Psoas muscle (tissue), 8 donors: ENCODE results near the gene NDUFA8. TPM values are rescaled to one million over a fixed set of nuclear protein-coding genes. Genes with fewer than 3 reads are reported as not detected.
"Not testable (repeated sequence)": the region's sequence is repeated elsewhere in the genome, so short reads cannot be mapped to it uniquely, and the experiment has no call there.

Source experiments
- ATAC-seq, 4 donors: fragments of 200-7000 bp; cut with Tn5 transposase; one replicate each; pipeline ENCODE4 v1.9.1; 2020; ENCODE audit warnings: moderate library complexity in 3 of 4, mild to moderate bottlenecking in 2 of 4
- DNase-seq, 2 donors: peaks; one replicate each; pipeline ENCODE4 v3.0.0-alpha.2; 2020
- H3K27ac ChIP-seq: fragments of 200-600 bp; one replicate; pipeline ENCODE4 v1.8.0; 2022
- H3K27me3 ChIP-seq, 3 donors: fragments of 200-600 bp in 1 of 3; one replicate each; pipeline versions ENCODE4 v1.6.1 to v1.8.0; 2013 to 2022; ENCODE audit warnings: low read length in 2 of 3, mild to moderate bottlenecking in 2 of 3, moderate library complexity in 1 of 3; ENCODE audit not compliant: insufficient read depth in 3 of 3
- H3K36me3 ChIP-seq, 2 donors: fragments of 200-600 bp in 1 of 2; one replicate each; pipeline versions ENCODE4 v1.6.1 to v1.8.0; 2013 to 2022; ENCODE audit warnings: low read depth in 1 of 2, mild to moderate bottlenecking in 1 of 2, moderate library complexity in 1 of 2; ENCODE audit not compliant: insufficient read depth in 1 of 2
- H3K4me1 ChIP-seq: fragments of 200-600 bp; one replicate; pipeline ENCODE4 v1.8.0; 2022
- H3K4me3 ChIP-seq: fragments of 200-600 bp; one replicate; pipeline ENCODE4 v1.8.0; 2022; ENCODE audit warnings: mild to moderate bottlenecking
- H3K9me3 ChIP-seq: fragments of 200-600 bp; one replicate; pipeline ENCODE4 v1.8.0; 2022
- WGBS, 3 donors: extraction: QIAGEN DNeasy Blood & Tissue Kit; methylation state at CpG; one replicate each; pipeline versions ENCODE4 v1.1.6 to v1.1.7; 2013; 5-methylcytosine and 5-hydroxymethylcytosine counted together
- intact Hi-C, 2 donors: fragments of 100-400 bp; cut with DNase I; formaldehyde crosslinking; loops; one replicate each; pipeline versions ENCODE4 v1.11.0 to v1.14.2; 2022
- polyA plus RNA-seq, 3 donors: library from polyadenylated mRNA; stranded (reverse); fragments of 200-250 nt; gene quantifications; one replicate each; pipeline ENCODE4 v1.2.3, GENCODE V29; 2013
- total RNA-seq, 4 donors: library from RNA; stranded (reverse); fragmentation: NEBNext Ultra II Directional in 2 of 4; extraction: Animal tissue kit (Norgen Biotek cat#: 25700) in 2 of 4; gene quantifications; one replicate each; pipeline versions ENCODE4 v1.2.1 to v1.2.4, GENCODE V29; 2021 to 2023
- TF ChIP-seq, protein P1 (sequence below): fragments of 200-600 bp; IDR thresholded peaks from one replicate; pipeline ENCODE4 v1.8.0; 2022; ENCODE audit warnings: antibody characterized with exemption
- donor health status: healthy with polysubstance abuse.
- donor health status: DM: no; HTN: no; CAD: no; lungs with moderate emphysema.
- donor health status: Bipolar disorder and iron deficiency.
- donor health status: healthy.
- donor health status: DM: yes; HTN: yes; CAD: no.
- donor health status: DM: no; HTN: no; CAD: no.
- donor health status: DM: no; HTN: no; CAD: no.
- donor health status: DM: yes; HTN: yes; CAD: no.

Gene NDUFA8
- total and polyA plus RNA-seq, 7 donors, result 78.9 to 257 (median 148) TPM

DNA sequence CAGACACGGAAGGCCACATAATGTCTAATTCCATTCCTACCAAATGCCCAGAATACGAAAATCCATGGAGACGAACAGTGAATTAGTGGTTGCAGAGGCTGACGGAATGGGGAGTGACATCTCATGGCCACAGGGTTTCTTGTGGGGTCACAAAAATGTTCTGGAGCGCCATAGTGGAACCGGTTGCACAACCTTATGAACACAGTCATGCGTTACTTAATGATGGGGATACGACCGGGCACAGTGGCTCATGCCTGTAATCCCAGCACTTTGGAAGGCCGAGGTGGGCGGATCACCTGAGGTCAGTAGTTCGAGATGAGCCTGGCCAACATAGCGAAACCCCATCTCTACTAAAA is 40.4 kb downstream of the NDUFA8 start:
- Histone ChIP-seq H3K4me3 (no peak overlapping the region), H3K27ac (no peak overlapping the region), H3K9me3 (no peaks in the 10 kb centered on the region), H3K4me1 (no peaks in the 10 kb centered on the region), H3K27me3 (no peaks in the 10 kb centered on the region), H3K36me3 (no peaks in the 10 kb centered on the region)
- DNase-seq (no peak), ATAC-seq (peak in 1 of 4 donors; percentile 37)
- TF ChIP-seq, protein P1, sequence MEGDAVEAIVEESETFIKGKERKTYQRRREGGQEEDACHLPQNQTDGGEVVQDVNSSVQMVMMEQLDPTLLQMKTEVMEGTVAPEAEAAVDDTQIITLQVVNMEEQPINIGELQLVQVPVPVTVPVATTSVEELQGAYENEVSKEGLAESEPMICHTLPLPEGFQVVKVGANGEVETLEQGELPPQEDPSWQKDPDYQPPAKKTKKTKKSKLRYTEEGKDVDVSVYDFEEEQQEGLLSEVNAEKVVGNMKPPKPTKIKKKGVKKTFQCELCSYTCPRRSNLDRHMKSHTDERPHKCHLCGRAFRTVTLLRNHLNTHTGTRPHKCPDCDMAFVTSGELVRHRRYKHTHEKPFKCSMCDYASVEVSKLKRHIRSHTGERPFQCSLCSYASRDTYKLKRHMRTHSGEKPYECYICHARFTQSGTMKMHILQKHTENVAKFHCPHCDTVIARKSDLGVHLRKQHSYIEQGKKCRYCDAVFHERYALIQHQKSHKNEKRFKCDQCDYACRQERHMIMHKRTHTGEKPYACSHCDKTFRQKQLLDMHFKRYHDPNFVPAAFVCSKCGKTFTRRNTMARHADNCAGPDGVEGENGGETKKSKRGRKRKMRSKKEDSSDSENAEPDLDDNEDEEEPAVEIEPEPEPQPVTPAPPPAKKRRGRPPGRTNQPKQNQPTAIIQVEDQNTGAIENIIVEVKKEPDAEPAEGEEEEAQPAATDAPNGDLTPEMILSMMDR, result no peak
- 83 to 88% (median 86%) methylated on average over 13 of the region's 13 CpGs for WGBS, 3 donors
- intact Hi-C loops, result no loop called here

DNA sequence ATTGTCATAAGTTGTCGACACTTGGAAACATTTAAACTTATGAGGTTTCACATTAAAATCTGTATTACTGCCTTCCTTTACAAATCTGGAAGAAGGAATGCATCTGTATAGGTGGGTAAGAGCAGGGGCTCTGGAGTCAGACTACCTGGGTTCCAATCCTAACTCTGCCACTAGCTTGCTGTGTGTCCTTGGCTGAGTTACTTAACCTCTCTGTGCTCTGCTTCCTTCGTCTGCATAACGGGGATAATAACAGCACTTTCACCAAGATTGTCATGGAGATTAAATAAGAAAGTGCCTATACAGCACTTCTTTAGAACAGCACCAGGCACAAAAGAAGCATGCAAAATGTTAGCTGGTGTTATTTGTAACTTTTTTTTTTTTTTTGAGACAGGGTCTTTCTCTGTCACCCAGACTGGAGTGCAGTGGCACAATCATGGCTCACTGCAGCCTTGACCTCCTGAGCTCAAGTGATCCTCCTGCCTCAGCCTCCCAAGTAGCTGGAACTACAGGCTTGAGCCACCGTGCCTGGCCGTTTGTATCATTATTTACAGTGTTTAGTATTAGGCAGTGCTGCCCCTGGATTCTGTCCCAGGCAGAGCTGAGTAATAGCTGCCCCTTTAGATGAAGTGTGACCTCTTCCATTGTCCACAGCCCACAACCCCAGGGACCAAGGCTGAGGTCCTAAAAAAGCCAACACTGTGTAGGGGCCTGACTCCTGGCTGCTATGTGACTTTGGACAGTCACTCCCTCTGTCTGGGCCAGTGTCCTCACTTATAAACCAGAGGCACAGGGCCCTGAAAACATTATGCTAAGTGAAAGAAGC is 41.0 kb downstream of the NDUFA8 start:
- Histone ChIP-seq H3K27me3 (no peaks in the 10 kb centered on the region), H3K4me1 (no peaks in the 10 kb centered on the region), H3K4me3 (no peak overlapping the region), H3K27ac (no peak overlapping the region), H3K9me3 (no peaks in the 10 kb centered on the region), H3K36me3 (no peaks in the 10 kb centered on the region)
- ATAC-seq, result no peak
- intact Hi-C loops, result no loop called here
- 68 to 84% (median 71%) methylated on average over 5 of the region's 5 CpGs for WGBS, 3 donors
- TF ChIP-seq, protein P1, result no peak
- DNase-seq, result no peak

DNA sequence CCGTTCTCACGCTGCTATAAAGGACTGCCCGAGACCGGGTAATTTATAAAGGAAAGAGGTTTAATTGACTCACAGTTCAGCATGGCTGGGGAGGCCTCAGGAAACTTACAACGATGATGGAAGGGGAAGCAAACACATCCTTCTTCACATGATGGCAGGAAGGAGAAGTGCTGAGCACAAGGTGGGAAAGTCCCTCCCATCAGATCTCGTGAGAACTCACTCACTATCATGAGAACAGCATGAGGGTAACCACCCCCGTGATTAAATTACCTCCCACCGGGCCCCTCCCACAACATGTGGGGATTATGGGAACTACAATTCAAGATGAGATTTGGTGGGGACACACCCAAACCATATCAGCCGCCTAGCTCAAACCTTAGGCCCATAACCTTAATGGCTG is 42.3 kb downstream of the NDUFA8 start:
- H3K9me3 ChIP-seq, intact Hi-C loops, H3K27me3 ChIP-seq, H3K4me3 ChIP-seq, H3K27ac ChIP-seq, DNase-seq, H3K36me3 ChIP-seq, ATAC-seq, H3K4me1 ChIP-seq: not testable (repeated sequence)
- WGBS, 3 donors, result 69 to 74% (median 72%) methylated on average over 9 of the region's 9 CpGs

DNA sequence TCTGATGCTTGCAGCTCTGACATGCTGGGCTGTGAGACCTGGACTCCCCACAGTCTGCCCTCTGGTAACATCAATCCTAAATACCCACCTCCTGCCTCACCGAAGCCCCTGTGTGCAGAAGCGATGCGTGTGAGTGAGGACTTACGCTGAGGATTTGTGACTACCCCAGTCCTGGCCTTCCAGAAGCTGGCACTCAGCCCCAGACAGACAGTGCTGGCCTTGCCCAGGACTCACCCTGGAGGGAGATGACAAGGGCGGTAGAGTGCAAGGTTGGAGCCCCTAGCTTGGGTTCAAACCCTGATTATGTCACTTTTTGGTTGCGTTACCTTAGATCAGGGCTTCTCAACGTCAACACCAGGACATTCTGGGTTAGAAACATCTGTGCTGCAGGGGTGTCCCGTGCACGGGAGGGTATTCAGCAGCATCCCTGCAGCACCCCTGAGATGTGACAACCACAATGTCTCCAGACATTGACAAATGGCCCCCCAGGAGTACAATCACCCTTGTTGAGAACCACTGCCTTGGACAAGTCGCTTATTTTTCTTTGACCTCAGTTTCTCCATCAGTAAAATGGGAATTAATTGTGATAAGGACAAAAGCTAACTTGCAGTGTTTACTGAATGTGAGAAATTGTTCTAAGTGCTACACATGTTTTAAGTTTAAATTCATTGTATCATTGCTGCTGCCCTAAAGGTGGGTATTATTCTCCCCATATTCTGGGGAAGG is 43.0 kb downstream of the NDUFA8 start:
- TF ChIP-seq, protein P1, result no peak
- Histone ChIP-seq H3K4me1 (no peaks in the 10 kb centered on the region), H3K27ac (no peak overlapping the region), H3K27me3 (no peaks in the 10 kb centered on the region), H3K36me3 (no peaks in the 10 kb centered on the region), H3K9me3 (no peaks in the 10 kb centered on the region), H3K4me3 (no peak overlapping the region)
- ATAC-seq (no peak), DNase-seq (no peak)
- intact Hi-C loops, result no loop called here
- 87 to 94% (median 88%) methylated on average over 10 of the region's 10 CpGs for WGBS, 3 donors

DNA sequence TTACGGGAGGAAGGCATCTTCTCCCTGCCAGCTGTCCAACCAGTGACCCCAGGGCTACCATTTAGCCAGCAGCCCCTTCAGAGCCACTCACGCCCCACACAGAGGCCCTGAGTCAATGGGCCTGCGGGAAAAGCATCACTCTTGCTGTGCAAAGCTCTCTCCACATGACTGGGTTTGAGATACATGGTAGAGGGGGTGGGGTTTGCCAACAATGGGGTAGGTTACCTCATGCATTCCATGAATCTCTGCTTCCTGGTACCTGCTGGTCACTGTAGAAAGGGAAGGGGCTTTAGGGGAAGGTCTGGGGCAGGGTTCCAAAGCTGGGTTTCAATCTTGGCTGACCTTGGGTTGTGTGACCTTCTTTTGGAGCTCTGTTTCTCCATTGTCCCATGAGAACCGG is 43.5 kb downstream of the NDUFA8 start:
- WGBS, 3 donors, result 60 to 71% (median 70%) methylated on average over 4 of the region's 4 CpGs
- H3K27me3 ChIP-seq, result no peaks in the 10 kb centered on the region
- no peak overlapping the region for H3K27ac ChIP-seq
- DNase-seq (no peak), ATAC-seq (no peak)
- H3K36me3 ChIP-seq, result no peaks in the 10 kb centered on the region
- H3K4me1 ChIP-seq, result no peaks in the 10 kb centered on the region
- H3K4me3 ChIP-seq, result no peak overlapping the region
- no peaks in the 10 kb centered on the region for H3K9me3 ChIP-seq
- TF ChIP-seq, protein P1, result no peak
- intact Hi-C loops, result no loop called here
